NCI-H187 treated with DMSO at 0.1 percent for 48 hours (cell line): ENCODE measurements around the gene LCNL1.

ENCODE experiments used
- DNase-seq: peaks from one replicate; lab custom pipeline; 2025; lab: John Stamatoyannopoulos, UW

Gene LCNL1

DNA sequence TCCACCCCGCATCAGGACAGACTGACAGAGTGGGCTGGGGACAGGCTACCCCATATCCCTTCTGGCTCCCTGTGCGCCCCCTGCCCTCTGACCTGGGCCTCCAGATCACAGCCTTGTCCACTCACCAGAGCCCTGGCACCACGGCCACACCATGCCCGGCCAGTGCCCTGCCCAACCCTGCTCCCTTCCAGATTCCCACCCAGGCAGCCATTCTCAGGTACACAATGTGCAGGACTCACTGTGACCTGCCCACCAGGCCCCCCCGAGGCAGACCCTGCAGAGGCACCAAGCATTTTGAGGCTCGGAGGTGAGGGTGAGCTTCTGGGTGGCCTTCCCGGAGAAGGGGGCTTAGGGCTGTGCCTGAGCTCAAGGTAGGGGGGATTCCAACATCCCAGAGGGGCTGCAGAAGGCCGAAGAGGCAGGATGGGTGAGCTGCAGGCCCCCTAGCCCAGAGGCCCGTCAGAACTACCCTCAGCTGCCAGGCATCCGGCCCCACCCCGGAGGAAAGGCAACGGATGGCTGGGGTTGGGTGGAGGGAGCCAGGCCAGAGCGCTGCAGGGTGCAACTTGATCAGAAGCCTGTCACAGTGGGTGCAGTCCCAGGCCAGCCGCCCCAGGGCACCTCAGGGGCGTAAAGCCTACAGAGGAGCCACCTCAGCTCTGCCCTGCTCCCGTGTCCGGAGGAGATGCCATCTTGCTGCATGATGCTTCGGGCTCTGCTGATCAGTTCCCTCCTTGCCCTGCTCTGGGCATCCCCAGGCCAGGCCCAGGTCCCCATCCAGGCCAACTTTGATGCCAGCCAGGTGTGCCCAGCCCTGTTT, at the start of gene LCNL1:
TSS of gene LCNL1 (plus strand) at position 762 of the 820 bp plus-strand sequence. CDS start 594 bp downstream, outside the sequence.
- DNase-seq: no peak

DNA sequence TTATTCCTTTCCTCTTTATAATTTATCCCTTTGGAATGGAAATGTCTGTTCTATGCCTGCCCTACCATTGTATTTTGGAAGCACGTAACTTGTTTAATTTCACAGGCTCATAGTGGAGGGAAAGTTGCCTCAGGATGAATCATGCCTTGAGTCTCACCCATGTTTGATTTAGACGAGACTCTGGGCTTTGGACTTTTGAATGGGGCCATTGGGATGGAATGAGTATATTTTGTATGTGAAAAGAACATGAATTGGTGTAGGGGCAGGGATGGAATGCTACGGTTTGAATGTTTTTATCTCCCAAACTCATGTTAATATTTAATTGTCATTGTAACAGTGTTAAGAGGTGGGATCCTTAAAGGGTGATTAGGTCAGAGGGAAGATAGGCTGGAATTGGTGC, 48.5 kb upstream of the LCNL1 start:
- DNase-seq: no peak

DNA sequence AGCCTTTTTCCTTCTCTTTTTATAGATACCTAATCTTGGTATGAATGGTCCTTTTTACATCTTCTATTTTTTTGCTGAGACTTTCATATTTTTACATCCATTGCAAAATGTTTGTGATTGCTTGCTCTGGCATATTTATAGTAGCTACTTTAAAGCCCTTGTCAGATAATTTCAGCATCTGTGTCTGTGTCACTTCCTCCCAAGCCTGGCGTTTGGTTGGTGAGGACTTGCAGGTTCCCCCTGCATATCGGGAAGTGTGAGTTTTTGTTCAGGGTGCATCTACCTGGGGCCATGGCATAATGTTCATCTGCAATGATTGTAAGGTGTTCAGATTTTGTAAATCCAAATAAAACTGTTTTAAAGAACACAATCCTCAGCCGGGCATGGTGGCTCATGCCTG, 47.1 kb upstream of the LCNL1 start:
- DNase-seq: no peak

DNA sequence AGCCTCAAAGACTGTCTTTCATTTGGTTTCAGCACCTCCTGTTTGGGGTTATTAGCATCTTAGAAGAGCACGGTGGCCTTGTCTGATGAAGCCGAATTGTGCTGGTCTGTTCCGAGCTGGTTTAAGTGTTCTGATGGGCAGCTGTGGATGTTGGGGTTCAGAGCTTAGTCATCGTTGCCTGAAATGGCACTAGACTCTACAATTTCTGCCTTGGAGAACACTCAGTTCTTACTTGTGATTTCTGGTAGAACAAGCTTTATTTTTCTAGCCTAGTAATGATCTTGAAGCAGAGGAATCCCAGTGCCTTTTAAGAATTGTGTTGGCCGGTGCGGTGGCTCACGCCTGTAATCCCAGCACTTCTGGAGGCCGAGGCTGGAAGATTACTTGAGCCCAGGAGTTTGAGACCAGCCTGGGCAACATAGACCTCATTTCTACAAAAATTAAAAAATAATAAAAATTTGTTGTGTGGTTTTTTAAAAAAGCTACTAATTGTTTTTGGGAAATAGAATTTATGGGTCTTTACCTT, 46.1 kb upstream of the LCNL1 start:
- DNase-seq: no peak

DNA sequence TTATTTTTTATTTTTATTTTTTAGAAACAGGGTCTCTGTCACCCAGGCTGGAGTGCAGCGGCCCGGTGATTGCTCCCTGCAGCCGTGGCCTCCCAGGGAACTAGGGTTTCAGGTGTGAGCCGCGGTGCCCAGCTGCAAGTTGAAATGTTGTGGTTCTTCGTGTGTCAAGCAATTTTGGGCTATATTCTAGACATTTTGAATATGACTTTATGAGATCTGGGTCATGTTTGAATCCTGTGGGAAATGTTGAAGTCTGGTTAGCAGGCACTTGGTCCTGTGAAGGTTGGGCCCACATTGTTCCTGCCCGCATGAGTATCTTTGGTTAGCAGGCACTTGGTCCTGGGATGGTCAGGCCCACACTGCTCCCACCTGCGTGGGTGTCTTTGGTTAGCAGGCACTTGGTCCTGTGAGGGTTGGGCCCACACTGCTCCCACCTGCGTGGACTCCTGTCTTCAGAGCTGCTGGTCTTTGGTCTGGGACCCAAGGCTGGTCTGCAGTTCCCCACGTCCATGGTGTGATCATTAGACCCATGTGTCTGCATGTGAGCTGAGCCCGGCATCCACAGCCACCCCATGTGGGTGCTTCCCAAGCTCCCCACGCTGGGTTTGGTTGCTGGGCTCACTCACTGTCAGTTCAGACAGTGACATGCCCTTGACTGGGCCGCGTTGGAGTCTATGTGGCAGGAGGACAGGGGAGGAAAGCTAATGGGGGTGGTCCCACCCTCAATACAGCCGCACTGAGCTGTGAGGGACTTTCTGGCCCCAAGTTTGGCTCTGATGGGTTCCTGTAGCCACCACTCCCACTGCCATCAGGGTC, 45.4 kb upstream of the LCNL1 start:
- no peak for DNase-seq

DNA sequence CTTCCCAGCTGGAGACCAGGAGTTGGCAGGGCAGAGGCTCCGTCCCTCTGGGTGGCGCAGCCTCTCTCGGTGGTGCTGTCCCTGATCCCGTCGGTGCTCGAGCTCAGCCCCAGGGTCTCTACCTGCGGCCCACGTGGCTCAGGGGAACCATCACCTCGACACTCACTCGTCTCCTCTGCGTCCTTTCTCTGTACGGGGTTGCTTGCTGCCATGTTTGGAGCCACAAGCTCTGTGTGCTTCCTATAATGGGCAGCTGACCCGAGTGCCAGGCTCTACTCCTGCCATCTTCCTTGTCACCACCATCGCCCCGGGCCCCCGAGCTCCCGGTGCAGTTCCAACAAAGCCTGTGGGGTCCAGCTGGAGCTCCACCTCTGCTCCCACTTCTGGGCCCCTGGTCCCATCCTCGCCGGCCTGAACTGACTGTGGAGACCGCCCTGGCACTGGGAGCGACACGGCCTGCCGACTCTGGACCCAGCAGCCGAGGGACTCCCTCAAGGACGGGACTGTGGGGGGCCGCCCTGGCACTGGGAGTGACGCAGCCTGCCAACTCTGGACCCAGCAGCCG, 43.3 kb upstream of the LCNL1 start:
- DNase-seq: no peak

DNA sequence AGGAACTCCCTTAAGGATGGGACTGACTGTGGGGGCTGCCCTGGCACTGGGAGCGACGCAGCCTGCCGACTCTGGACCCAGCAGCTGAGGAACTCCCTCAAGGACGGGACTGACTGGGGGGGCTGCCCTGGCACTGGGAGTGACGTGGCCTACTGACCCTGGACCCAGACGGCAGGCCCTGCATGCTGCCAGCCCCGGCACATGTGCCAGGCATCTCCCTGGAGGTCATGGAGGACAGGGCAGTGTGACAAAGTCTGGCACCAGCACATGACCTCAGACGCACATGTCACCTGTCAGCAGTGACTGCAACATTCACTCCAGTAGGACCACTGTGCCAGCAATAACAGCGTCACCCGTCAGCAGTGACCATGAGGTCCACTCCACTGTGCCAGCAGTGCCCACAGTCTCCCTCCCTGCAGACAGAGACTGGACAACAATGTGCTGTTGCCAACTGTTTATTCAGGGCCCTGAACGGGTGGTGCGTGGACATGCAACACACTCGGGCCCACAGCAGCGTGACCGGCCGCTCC, 42.7 kb upstream of the LCNL1 start:
- no peak for DNase-seq

DNA sequence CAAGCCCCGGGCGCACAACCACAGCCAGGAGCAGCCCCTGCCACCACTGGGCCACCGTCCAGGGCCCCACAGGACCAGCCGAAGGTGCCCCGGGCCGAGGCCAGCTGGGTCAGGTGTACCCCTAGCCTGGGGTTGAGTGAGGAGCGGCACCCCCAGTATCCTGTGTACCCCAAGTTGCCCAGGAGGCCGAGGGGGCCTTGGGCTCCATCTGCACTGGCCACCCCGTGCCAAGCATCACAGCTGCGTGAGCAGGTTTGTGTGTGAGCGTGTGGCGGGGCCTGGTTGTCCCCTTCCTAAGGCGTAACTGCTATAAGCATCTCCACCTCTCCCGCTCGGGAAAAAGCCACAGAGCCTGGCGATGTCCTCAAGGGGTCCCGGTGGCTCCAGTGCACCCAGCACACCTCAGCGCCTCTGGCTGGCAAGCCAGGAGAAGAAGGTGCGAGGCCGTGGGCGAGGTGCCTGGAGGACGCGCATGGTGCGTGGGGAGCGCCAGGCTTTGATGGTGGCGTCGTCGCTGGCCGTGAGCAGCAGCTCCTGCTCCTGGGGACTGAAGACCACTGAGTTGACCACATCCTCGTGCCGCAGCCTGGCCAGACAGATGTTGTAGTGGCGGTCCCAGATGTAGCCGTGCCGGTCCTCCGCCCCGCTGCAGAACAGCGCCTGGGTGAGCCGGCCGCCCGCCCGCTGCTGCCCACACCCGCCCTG, 42.1 kb upstream of the LCNL1 start:
- DNase-seq: no peak

DNA sequence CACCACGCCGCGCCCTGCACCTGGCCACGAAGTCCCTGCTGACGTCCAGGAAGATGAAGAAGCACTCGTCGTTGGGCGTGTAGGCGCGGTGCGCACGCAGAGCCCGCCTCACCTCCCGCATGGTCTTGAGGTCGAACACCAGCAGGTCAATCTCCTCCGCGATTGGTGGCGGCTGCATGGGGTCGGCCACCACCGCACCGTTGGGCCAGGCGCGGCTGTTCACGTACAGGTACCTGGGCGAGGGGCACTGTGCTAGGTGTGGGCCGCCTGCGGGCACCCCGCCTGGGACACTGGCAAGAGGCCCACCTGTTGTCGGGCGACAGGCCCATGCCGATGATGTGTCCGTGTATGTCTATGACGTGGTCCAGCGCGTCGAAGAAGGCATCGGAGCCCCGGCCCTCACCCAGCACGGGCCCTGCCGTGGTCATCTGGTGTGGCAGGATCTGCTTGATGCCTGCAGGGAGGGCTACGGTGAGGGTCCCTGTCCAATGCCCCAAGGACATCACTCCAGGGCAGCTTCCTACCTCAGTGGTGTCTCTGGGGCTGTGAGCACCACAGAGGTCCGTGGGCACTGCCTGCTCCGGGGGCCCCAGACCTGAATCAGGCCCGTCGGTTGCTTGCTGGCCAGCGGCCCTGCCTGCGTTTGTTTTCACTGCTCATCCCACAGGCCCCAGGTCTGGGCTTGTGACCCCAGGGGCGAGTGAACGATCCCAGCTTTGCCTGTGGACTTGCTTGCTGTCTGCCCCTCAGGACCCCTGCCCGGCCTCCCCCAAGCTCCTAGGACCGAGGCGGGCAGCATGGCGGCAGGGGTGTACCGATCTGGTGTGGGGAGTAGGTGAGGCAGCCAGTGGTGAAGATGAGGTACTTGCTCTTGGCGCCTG, 41.3 kb upstream of the LCNL1 start:
- no peak for DNase-seq

DNA sequence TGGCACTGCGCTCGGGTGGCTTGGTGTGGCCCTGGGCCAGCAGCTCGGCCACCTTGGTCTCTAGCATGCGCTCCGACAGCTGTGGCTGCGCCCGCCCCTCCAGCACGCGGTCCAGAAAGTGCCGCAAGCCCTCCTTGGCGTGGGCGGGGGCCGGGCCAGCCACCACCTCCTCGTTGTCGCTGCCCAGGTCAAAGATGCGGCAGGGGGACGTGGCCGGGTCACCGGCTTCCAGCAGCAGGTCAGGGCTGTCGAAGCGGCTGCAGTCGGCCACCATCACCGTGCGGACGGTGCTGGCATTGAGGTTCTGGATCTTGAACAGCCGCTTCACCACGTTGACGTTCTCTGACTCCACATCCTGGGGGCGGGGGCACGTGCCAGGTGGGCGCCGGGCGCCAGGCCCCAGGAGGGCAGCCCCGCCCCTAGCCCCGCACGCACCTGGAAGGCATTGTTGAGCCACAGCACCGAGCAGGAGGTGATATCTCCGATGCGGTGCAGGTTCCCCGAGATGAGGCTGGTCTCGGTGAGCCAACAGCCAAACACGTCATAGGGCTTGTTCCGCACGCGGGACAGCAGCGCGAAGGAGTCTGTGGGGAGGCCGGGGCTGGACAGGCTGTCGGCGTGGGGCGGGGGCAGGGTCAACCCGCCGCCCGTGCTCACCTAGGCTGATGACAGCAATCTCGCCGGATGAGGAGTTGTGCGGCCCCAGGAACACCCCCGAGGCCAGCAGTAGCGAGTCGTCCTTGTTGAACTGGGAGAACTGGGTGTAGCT, 40.5 kb upstream of the LCNL1 start:
- no peak for DNase-seq

DNA sequence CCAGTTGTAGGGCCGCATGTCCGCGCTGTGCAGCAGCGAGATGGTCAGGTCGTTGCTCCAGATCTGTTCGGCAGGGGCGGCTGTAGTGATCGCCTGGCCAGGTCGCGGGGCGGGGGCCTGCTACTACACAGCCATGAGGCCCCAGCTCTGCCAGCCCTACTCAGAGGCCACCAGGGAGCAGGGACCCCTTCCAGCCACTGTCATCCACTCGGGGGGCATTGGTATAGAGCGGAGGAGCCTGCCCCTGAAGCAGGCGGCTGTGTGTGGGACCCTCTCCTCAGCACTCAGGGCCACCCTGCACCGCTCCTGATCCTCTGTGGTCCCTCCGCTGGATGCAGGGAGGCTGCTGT, 39.9 kb upstream of the LCNL1 start:
- no peak for DNase-seq

DNA sequence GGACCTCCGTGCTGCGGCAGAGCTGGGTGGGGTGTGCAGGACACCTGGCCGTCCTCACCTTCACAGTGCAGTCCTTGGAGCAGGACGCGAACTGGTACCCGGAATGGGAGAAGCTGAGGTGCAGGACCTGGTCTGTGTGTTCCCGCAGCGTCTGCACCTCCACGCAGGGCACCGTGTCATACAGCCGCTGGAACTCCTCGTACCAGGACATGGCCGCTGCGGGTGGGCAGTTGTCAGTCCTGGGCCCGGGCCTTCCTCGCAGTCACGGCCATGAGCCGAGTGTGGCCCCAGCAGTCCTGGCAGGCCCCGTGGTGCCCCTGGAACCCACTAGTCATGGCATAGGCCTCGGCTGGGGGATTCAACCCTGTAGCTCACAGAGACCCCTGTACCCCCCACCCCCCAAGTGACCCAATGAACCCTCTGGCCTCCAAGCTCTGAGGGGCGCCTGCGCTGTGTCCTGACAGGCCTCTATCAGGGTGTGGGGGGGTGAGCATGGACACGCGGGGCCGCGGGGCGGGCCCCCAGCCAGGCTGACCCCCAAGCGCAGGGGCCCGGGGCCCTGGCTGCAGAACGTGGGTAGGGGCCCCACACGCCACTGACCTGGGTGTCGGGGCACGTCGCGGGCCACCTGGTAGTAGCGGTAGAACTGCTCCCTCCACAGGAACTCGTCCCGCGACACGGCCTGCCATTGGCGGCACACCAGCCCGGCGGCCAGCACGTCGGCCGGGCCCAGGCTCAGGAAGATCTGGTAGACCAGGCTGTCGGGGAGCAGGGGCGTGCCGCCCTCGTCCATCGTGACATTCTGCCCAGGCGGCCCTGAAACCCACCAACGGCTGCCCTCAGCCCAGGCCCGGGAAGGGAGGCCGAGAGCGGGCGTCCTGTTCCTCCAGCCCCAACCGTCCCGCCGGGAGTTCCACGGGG, 39.2 kb upstream of the LCNL1 start:
- no peak for DNase-seq

DNA sequence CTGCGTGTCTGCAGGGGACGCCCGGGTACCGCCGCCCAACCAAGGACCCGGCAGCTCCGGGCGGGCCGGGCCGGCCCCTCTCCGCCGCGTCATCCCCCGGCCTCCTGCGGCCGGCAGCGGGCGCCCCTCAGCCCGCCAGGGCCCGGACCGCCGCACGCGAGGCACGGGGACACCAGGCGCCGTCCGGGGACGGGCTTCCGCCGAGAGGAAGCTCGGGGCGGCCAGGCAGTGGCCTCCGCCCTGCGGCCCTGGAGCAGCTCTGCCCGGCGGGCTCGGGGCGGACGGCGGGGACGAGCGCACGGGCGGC, 38.6 kb upstream of the LCNL1 start:
- no peak for DNase-seq

DNA sequence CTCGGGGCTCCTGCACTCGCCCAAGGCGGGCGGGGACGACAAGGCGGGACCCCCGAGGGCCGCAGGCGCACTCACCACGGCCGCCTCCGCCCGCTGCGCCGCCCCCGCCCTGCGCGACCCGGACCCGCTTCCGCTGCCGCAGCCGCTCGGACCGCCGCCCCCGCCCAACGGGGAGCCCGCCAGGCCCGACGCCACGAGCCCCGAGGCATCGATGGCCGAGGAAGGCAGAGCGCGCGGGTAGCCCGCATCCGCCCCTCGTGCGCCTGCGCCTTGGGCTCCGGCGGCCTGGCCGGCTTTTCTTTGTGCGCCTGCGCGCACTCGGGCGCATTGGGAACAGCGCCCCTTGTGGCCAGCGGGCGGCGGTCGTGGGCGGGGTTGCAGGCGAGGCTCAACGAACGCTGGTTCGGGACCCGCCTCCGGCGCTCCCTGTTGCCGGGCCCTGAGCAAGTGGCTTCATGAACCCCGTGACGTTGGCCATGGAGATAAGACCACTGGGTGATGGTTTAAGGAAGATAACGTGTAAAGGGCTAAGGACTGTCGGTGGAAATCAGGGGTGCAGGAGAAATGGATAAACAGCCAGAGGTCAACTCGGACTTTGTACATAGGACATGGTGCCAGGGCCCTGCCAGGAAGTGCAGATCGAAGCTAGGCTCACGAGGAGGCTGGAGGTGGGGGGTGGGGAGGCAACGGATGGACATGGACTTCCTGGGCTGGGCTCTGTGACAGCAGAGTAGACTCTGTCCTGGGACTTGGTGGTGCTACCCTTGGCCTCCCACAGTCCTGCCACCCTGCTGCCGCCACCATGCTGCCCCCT, 38.1 kb upstream of the LCNL1 start, which contains the start of the genes C8G and FBXW5:
TSS of gene C8G (plus strand) at position 725 of the 814 bp plus-strand sequence. CDS start at position 803, 78 bp downstream.
TSS of gene FBXW5 (minus strand) at position 220 of the 814 bp plus-strand sequence. CDS start 655 bp downstream, outside the sequence.
- DNase-seq: peak; percentile 2

DNA sequence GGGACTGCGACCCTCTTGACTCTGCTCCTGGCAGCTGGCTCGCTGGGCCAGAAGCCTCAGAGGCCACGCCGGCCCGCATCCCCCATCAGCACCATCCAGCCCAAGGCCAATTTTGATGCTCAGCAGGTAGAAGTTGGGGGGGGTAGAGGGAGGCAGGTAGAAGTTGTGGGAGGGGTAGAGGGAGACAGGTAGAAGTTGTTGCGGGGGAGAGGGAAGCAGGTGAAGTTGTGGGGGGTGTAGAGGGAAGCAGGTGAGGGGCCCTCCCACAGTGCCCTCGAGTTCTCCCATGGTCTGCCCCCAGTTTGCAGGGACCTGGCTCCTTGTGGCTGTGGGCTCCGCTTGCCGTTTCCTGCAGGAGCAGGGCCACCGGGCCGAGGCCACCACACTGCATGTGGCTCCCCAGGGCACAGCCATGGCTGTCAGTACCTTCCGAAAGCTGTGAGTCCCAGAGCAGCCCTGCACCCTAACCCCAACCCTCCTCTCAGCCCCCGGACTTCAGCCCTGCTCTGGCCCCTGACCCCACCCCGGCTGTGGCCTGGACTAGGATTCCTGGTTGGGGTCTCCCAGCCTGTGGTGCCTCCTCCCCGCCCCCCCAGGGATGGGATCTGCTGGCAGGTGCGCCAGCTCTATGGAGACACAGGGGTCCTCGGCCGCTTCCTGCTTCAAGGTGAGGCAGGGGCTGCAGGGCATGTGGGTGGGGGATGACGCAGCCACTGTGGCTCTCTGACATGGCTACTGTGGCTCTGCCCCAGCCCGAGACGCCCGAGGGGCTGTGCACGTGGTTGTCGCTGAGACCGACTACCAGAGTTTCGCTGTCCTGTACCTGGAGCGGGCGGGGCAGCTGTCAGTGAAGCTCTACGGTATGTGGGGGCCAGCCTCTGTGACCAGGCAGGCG, 37.2 kb upstream of the LCNL1 start:
- no peak for DNase-seq

DNA sequence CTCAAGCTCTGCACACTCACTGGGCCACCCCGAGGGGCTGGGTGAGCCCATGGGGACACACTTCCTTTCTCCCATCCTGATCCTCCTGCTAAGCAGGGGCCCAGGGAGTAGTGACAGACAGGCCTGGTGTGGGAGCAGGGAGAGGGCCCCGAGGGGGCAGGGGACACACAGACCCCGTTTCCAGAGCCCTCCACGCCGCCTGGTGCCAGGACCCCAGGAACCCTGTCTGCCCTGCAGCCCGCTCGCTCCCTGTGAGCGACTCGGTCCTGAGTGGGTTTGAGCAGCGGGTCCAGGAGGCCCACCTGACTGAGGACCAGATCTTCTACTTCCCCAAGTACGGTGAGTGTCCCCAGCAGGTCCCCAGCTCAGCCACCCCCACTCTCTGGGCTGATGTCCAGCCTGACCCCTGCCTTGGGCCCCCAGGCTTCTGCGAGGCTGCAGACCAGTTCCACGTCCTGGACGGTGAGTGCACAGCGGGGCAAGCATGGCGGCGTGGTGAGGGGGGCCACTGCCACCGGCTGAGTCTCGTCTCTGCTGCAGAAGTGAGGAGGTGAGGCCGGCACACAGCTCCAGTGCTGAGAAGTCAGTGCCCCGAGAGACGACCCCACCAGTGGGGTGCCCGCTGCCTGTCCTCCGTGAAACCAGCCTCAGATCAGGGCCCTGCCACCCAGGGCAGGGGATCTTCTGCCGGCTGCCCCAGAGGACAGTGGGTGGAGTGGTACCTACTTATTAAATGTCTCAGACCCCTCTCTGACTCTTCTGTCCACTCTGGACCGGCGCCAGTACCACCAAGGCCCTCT, 36.4 kb upstream of the LCNL1 start:
- DNase-seq: no peak
